Tibial nerve (tissue), 4 donors: ENCODE measurements around the gene C5orf15.

Experiments
- CTCF ChIP-seq, 5 experiments: fragments of 200-600 bp in 3 of 5; fragments of 450-650 bp in 2 of 5; sonication (generic) in 3 of 5; IDR thresholded peaks; one replicate each; pipeline ENCODE4 v1.5.1; 2016 to 2019; ENCODE audit warnings: antibody characterized with exemption in 5 of 5, mild to moderate bottlenecking in 3 of 5, moderate library complexity in 2 of 5
- EP300 ChIP-seq, 2 donors: sonication (generic); formaldehyde crosslinking; IDR thresholded peaks; one replicate each; pipeline ENCODE4 v1.6.1; 2017; ENCODE audit warnings: antibody characterized with exemption in 2 of 2, mild to moderate bottlenecking in 1 of 2
- POLR2A ChIP-seq, 2 donors: fragments of 450-650 bp; IDR thresholded peaks; one replicate each; pipeline ENCODE4 v1.6.1; 2017; ENCODE audit warnings: antibody characterized with exemption in 2 of 2, mild to moderate bottlenecking in 2 of 2, moderate library complexity in 2 of 2

- TF ChIP-seq POLR2A (IDR thresholded peaks at IDR 0.05) (no peak), CTCF (IDR thresholded peaks at IDR 0.05) (no peak), EP300 (IDR thresholded peaks at IDR 0.05) (no peak)
Measured at GRCh38 chr5:133966090-133966489, 2.3 kb downstream of the C5orf15 start.
